ENCODE results near the gene RNPS1.
"Not testable (repeated sequence)": the region's sequence is repeated elsewhere in the genome, so short reads cannot be mapped to it uniquely, and the experiment has no call there.

Gene RNPS1

DNA sequence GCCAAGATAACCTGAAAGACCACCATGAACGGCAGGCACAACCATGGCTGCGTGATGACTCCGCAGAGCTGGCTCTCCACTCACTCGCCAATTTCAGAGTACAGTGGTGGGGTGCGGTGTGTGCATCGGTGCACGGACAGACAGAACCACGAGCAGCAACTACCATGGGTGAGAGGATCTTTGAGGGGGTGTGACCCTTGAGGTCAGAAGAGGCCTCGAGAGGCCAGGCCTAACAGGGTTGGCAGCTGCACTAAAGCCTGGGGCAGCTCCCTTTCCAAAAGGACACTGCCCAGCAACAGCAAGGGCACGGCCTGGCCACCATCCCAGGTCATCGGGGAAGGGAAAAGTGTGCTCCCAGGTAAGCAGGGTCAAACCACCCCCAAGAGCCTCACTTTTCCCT is 14.6 kb downstream of the RNPS1 start:
- no peak for DNase-seq

DNA sequence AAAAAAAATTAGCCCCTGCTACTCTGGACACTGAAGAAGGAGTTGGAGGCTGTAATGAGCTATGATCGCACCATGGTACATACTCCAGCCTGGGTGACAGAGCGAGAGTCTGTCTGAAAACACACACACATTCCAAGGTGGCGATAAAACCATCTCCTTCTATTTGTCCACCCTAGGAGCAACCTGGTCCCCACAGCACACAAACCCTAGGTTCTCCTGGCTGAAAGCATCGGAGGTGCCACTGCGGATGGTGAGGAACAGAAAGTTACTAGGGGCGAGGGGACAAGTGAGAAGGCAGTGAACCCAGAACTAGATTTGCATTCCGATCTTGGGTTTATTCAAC is 15.1 kb downstream of the RNPS1 start:
- no peak for DNase-seq

DNA sequence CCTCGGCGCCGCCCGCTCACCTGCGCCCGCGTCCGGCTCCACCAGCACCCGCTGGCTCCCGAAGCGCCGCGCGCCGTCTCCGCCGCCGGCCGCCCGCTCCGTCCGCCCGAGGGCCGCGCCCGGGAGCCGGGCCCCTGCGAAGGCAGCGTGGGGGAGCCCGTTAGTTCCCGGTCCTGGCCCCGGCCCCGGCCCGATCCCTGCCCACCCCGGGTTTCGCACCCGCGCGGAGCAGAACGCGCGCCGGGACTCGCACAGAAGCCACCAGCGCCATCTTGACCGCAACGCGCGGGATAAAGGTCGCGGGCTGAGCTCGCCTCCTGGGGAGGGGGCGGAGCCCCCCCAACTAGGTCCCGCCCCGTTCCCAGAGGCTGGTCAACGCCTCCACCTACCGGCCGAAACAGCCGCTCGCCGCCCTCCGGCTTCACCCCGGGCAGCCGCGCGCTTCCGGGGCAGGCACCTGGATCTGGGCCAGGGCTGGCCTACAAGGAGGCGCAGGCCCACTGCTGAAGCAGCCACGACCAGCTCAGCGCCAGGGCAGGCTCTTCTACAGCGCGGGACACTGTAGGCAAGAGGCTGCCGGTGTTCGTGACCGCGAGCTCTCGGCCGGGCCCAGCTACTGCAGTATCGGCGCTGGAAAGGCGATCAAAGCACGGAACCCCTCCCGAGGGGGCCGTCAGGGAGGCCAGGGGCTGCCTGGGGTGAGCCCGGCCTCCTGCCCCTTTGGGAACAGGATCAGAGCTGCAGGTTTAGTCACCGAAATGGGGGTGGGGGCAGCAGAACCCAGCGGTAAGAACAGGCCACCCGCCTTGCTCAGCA is 16.4 kb downstream of the RNPS1 start, which contains the start of gene ECI1:
ECI1 (minus strand) TSS at position 292 of the 816 bp plus-strand sequence; CDS start at position 271, 21 bp downstream.
- peak; percentile 96 to 97 for DNase-seq

DNA sequence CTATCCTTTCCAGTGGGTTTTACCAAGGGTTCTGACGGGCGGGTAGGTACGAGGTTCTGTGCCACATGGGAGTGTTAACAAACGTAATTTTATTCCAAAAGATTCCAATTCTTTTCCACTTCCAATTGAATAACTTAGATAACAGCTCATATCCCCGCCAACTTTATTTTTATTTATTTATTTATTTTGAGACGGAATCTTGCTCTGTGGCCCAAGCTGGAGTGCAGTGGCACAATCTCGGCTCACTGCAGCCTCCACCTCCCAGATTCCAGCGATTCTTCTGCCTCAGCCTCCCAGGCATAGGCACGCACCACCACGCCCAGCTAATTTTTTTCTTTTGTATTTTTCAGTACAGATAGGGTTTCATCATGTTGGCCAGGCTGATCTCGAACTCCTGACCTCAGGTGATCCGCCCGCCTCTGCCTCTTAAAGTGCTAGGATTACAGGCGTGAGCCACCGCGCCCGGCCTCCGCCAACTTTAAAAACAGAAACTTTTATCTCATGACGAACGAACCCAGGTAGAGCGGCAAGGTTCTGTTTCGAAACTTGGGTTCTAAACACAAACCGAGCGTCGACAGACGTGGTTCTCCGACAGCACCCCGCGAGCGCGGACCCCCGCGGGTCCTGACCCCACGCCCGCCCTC is 17.2 kb downstream of the RNPS1 start:
- peak; percentile 26 to 34 for DNase-seq

DNA sequence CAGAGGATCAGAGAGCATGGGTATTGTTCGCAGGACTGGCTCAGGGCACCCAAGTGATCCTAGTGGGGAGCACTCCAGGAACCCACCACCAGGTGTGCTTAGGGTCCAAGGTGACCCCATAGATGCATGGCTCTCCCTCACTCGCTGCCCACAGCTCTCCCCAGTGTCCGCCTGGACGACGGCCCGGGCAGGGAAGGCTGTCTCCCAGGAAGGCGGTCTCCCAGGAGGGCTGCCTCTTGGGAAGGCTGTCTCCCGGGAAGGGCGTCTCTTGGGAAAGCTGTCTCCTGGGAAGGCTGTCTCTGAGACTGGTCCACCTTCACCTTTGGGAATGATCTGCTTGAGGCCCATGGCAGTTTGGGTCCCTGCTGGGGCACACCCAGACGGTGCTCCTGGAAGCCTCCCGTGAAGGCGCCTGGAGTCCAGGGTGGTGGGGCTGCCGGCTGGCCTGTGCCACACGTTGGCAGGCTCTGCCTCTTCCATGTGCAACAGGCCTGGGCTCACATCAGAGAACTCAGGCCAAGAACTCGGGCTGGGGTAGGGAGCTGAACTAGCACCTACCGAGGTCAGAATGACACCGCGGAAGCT is 21.5 kb downstream of the RNPS1 start:
- no peak for DNase-seq

DNA sequence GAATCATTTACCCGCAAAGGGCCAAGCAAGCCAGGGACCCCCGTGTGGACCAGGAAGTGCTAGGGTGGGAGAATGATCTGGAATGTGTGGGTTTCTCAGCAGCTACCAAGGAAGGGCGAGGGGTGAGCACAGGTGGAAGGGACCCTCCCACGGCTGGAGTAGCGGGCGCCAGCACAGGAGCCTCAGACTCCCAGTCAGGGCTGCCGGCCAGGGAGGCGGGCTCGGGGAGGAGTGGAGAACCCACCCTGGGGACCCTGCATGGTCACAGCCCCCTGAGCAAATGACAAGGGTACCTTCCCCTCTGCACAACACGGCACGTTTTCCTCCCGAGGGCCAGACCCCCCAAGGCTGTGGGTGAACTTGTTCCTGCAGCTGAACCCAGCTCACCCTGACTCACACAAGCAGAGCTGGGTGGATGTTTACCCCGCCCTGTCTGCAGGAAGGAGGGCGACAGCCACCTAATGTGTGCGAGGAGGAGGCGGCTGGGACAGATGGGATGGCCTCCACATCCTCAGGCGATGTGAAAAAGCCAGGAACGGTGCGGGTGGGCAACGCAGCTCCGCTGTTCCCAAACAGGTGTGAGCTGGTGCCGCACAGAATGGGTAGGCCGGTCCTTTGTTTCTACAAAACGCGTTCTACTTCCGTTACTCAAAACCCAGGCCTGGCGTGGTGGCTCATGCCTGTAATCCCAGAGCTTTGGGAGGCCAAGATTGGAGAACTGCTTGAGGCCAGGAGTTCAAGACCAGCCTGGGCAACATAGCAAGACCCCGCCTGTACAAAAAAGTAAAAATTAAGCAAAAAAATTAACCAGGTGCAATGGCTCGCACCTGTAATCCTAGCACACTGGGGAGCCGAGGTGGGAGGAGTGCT is 22.8 kb downstream of the RNPS1 start:
- DNase-seq: no peak

DNA sequence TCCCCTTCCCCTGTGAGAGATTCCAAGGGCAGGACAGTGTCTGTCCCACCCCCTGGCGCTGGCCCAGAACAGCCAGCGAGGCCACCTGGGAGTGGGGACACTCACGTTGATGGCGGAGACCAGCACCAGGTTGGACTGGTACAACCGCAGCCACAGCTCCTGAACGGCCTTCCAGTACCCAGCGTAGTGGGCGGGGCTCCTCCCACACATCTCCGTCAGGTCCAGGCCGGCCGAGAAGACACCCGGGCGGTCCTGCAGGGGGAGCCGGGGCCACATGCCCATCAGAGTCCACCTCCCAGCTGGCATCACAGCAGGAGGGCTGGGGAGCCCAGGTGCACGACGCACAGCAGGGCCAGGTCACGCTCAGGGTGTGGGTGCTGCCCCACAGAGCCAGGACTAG is 23.6 kb downstream of the RNPS1 start:
- no peak for DNase-seq

- no peak for DNase-seq
These were observed 24.1 kb downstream of the RNPS1 start for GRCh38 chr16:2243781-2244180.

- DNase-seq: no peak
These were observed 24.8 kb downstream of the RNPS1 start for GRCh38 chr16:2243031-2243528.

- peak in 1 of 2 donors; percentile 36 for DNase-seq
These were observed 25.3 kb downstream of the RNPS1 start for GRCh38 chr16:2242598-2242997.

- DNase-seq: not testable (repeated sequence)
These were observed 27.6 kb downstream of the RNPS1 start for GRCh38 chr16:2240331-2240730.

GRCh38 chr16:2238838-2239675 is 28.9 kb downstream of the RNPS1 start:
- no peak for DNase-seq

- no peak for DNase-seq
These were observed 29.6 kb downstream of the RNPS1 start for GRCh38 chr16:2238150-2238837.

DNA sequence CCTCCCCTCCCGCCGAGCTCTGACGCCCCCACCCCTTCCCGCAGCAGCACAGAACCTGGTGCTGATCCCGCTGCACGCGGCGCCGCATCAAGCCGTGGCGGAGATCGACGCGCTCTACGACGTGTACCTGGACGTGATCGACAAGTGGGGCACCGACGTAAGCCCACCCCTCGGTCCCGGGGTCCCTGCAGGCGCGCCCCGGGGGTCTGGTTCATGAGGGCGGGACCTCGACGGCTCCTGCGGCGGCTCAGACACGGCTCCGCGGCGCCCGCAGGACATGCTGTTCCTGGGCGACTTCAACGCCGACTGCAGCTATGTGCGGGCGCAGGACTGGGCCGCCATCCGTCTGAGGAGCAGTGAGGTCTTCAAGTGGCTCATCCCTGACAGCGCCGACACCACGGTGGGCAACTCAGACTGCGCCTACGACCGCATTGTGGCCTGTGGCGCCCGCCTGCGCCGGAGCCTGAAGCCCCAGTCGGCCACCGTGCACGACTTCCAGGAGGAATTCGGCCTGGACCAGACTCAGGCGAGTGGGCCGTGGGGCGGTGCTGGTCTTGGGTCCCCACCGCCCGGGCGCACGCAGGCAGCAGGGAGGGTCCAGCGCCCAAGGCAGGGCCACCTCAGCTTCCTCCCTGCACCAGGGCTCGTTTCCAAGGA is 30.3 kb downstream of the RNPS1 start:
- DNase-seq: no peak

DNA sequence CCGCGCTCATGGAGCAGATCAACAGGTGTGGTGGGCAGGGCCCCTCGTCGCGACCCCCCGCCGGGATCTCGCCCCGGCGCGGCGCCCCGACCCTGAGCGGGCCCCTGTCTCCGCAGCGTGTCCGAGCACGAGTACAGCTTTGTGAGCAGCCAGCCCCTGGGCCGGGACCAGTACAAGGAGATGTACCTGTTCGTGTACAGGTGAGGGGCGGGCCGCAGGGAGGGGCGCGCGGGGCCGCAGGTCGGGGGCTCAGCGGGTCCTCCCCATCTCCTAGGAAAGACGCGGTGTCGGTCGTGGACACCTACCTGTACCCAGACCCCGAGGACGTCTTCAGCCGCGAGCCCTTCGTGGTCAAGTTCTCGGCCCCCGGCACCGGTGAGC is 30.8 kb downstream of the RNPS1 start:
- no peak for DNase-seq

GRCh38 chr16:2236337-2237101 is 31.4 kb downstream of the RNPS1 start, which contains the start of gene DNASE1L2:
DNASE1L2 (plus strand) TSS chr16:2236444; CDS start chr16:2236817, 373 bp downstream.
- DNase-seq: peak in 1 of 2 donors; percentile 6

DNA sequence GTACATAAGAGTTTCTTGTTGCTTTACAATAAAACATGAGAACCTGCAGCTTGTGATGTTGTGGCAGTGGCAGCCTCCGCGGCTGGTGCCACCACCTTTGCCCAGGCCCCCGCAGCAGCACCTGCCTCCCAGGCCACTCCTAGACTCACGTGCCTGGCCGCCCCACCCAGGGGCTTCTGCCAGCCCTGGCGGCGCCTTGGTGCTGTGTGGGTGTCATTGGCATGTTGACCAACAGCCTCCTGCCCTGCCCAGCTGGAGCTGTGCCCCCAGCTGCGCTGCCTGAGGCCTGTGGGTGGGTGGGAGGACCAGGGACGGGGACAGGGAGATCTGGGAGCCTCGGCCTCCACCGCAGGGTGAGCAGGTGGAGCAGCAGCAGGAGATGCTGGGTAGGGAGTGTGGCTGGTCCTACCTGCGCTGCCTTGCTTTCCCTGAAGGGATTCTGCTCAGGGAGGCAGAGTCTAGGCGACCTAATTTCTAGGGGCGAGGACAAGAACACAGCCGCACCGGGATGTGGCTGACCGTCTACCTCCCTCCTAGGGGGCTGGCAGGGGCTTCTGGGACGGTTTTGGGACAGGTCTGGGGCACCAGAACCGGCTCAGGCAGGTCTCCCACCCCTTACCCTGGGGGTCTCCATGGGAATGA is 32.1 kb downstream of the RNPS1 start:
- no peak for DNase-seq

DNA sequence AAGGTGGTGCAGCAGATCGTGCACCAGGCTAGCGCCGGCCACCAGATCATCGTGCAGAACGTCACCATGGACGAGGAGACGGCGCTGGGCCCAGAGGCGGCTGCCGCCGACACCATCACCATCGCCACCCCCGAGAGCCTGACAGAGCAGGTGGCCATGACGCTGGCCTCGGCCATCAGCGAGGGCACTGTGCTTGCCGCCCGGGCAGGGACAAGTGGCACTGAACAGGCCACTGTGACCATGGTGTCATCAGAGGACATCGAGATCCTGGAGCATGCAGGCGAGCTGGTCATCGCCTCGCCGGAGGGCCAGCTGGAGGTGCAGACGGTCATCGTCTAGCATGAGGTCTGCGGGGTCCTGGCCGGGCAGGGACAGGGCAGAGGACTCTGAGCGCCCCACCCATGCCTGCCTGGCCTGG is 32.7 kb downstream of the RNPS1 start:
- no peak for DNase-seq

DNA sequence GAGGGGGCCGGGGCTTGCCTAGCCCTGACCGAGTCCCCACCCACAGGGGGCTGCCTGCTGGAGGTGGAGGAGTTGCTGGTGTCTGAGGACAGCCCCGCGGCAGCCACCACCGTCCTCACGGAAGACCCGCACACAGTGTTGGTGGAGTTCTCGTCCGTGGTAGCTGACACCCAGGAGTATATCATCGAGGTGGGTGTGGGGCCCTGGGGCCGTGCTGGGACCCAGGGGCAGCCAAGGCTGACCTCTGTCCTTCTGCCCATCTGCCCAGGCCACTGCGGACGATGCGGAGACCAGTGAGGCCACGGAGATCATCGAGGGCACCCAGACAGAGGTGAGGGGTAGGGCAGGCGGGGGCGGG is 33.1 kb downstream of the RNPS1 start:
- no peak for DNase-seq
